Tibial artery (tissue), 4 donors: ENCODE measurements around the gene CD164L2.

Source experiments
- DNase-seq, 2 donors: peaks; one replicate each; pipeline ENCODE4 v3.0.0-alpha.2; 2019
- H3K27ac ChIP-seq, 2 donors: fragments of 200-600 bp; sonication (generic) in 1 of 2; 1 replicate in 1 of 2; 2 replicates in 1 of 2; pipeline ENCODE4 v1.5.1; 2018 to 2019; ENCODE audit warnings: mild to moderate bottlenecking in 1 of 2
- H3K27me3 ChIP-seq, 2 donors: fragments of 200-600 bp; sonication (generic) in 1 of 2; one replicate each; pipeline versions ENCODE4 v1.5.1 to v1.6.0; 2016 to 2019
- H3K36me3 ChIP-seq, 3 donors: fragments of 200-600 bp; sonication (generic) in 2 of 3; one replicate each; pipeline ENCODE4 v1.5.1; 2016 to 2019; ENCODE audit warnings: mild to moderate bottlenecking in 2 of 3
- H3K4me1 ChIP-seq, 4 donors: fragments of 200-600 bp; sonication (generic) in 2 of 4; 1 replicate in 3 of 4; 2 replicates in 1 of 4; pipeline ENCODE4 v1.5.1; 2016 to 2019
- H3K4me3 ChIP-seq, 2 donors: fragments of 200-600 bp; sonication (generic) in 1 of 2; 1 replicate in 1 of 2; 2 replicates in 1 of 2; pipeline ENCODE4 v1.5.1; 2018 to 2019; ENCODE audit warnings: mild to moderate bottlenecking in 2 of 2
- H3K9me3 ChIP-seq, 3 donors: fragments of 200-600 bp; sonication (generic) in 1 of 3; one replicate each; pipeline ENCODE4 v1.5.1; 2016 to 2019
- CTCF ChIP-seq, 2 experiments: fragments of 200-600 bp in 1 of 2; fragments of 450-650 bp in 1 of 2; IDR thresholded peaks; one replicate each; pipeline ENCODE4 v1.5.1; 2017 to 2019; ENCODE audit warnings: antibody characterized with exemption in 2 of 2, mild to moderate bottlenecking in 1 of 2, moderate library complexity in 1 of 2
- intact Hi-C: fragments of 100-400 bp; cut with DNase I; formaldehyde crosslinking; loops from one replicate; pipeline ENCODE4 v1.15.0; 2023; ENCODE audit warnings: low total_unique reads

The CD164L2 gene

GRCh38 chr1:27428316-27429028 is 45.3 kb upstream of the CD164L2 start:
- Histone ChIP-seq H3K4me1 (peaks cover 0 to 97% (median 71%) of the 10 kb centered on the region in 4 donors), H3K27me3 (no peaks in the 10 kb centered on the region), H3K4me3 (peak overlapping the region; percentile 45 to 51), H3K9me3 (no peaks in the 10 kb centered on the region), H3K36me3 (peaks cover 0 to 16% (median 7%) of the 10 kb centered on the region in 3 donors), H3K27ac (peak overlapping the region; percentile 86 to 89)
- no peak for TF ChIP-seq CTCF (IDR thresholded peaks at IDR 0.05)
- peak; percentile 38 to 77 for DNase-seq
- intact Hi-C loops: no loop called here

- H3K9me3 ChIP-seq: no peaks in the 10 kb centered on the region
- peaks cover 0 to 97% (median 67%) of the 10 kb centered on the region in 4 donors for H3K4me1 ChIP-seq
- peaks cover 0 to 16% (median 7%) of the 10 kb centered on the region in 3 donors for H3K36me3 ChIP-seq
- H3K4me3 ChIP-seq: peak overlapping the region; percentile 45 to 51
- H3K27me3 ChIP-seq: no peaks in the 10 kb centered on the region
- H3K27ac ChIP-seq: peak overlapping the region; percentile 86 to 89
- no peak for DNase-seq
- no peak for TF ChIP-seq CTCF (IDR thresholded peaks at IDR 0.05)
- intact Hi-C loops: no loop called here
These were observed 44.7 kb upstream of the CD164L2 start for GRCh38 chr1:27427816-27428315.

- no peak for DNase-seq
- H3K4me1 ChIP-seq: peaks cover 0 to 98% (median 66%) of the 10 kb centered on the region in 4 donors
- H3K27me3 ChIP-seq: no peaks in the 10 kb centered on the region
- no peaks in the 10 kb centered on the region for H3K9me3 ChIP-seq
- no peak for TF ChIP-seq CTCF (IDR thresholded peaks at IDR 0.05)
- peaks cover 0 to 16% (median 7%) of the 10 kb centered on the region in 3 donors for H3K36me3 ChIP-seq
- H3K27ac ChIP-seq: peak overlapping the region; percentile 86 to 89
- intact Hi-C loops: no loop called here
- H3K4me3 ChIP-seq: peak overlapping the region; percentile 45 to 51
These were observed 44.2 kb upstream of the CD164L2 start for GRCh38 chr1:27427329-27427728.

- H3K27ac ChIP-seq: peak overlapping the region; percentile 5 to 89
- peaks cover 0 to 100% (median 56%) of the 10 kb centered on the region in 4 donors for H3K4me1 ChIP-seq
- no peak for TF ChIP-seq CTCF (IDR thresholded peaks at IDR 0.05)
- no peak overlapping the region for H3K4me3 ChIP-seq
- intact Hi-C loops: no loop called here
- no peaks in the 10 kb centered on the region for H3K27me3 ChIP-seq
- DNase-seq: no peak
- H3K9me3 ChIP-seq: no peaks in the 10 kb centered on the region
- H3K36me3 ChIP-seq: peaks cover 0 to 16% (median 7%) of the 10 kb centered on the region in 3 donors
These were observed 40.6 kb upstream of the CD164L2 start for GRCh38 chr1:27423709-27424108.

GRCh38 chr1:27418326-27419185 is 35.4 kb upstream of the CD164L2 start:
- Histone ChIP-seq H3K4me1 (peaks cover 8 to 75% (median 49%) of the 10 kb centered on the region in 4 donors), H3K9me3 (no peaks in the 10 kb centered on the region), H3K27ac (peak overlapping the region; percentile 78 to 81), H3K27me3 (no peaks in the 10 kb centered on the region), H3K4me3 (no peak overlapping the region), H3K36me3 (peaks cover 41 to 46% (median 43%) of the 10 kb centered on the region in 3 donors)
- intact Hi-C loops: loop anchor here (5.0 kb wide), 1 partner anchor 184 kb away; the partner anchor contains the start of gene AHDC1
- DNase-seq: peak; percentile 85 to 91
- TF ChIP-seq CTCF (IDR thresholded peaks at IDR 0.05): no peak
